Upper lobe of right lung (tissue), 1 donor: ENCODE measurements around the gene DNAJB5. TPM values are rescaled to one million over a fixed set of nuclear protein-coding genes. Genes with fewer than 3 reads are reported as not detected.

Experiments used
- ATAC-seq: fragments of 200-7000 bp; cut with Tn5 transposase; one replicate; pipeline ENCODE4 v1.9.1; 2020; ENCODE audit warnings: mild to moderate bottlenecking, moderate library complexity
- DNase-seq: peaks from one replicate; pipeline ENCODE4 v3.0.0-alpha.2; 2020
- H3K27ac ChIP-seq: fragments of 200-600 bp; one replicate; pipeline ENCODE4 v1.8.0; 2022
- H3K27me3 ChIP-seq: fragments of 200-600 bp; one replicate; pipeline ENCODE4 v1.8.0; 2022; ENCODE audit warnings: mild to moderate bottlenecking
- H3K36me3 ChIP-seq: fragments of 200-600 bp; one replicate; pipeline ENCODE4 v1.8.0; 2022
- H3K4me1 ChIP-seq: fragments of 200-600 bp; one replicate; pipeline ENCODE4 v1.8.0; 2022
- H3K4me3 ChIP-seq: fragments of 200-600 bp; one replicate; pipeline ENCODE4 v1.8.0; 2022; ENCODE audit warnings: mild to moderate bottlenecking
- H3K9me3 ChIP-seq: fragments of 200-600 bp; one replicate; pipeline ENCODE4 v1.8.0; 2022
- CTCF ChIP-seq: fragments of 200-600 bp; IDR thresholded peaks from one replicate; pipeline ENCODE4 v1.8.0; 2022; ENCODE audit warnings: antibody characterized with exemption
- intact Hi-C: fragments of 100-400 bp; cut with DNase I; formaldehyde crosslinking; loops from one replicate; pipeline ENCODE4 v1.11.0; 2022
- total RNA-seq: library from RNA; stranded (reverse); fragmentation: NEBNext Ultra II Directional; extraction: Animal tissue kit (Norgen Biotek cat#: 25700); gene quantifications from one replicate; pipeline ENCODE4 v1.2.1, GENCODE V29; 2021
- donor health status: DM: no; HTN: yes; CAD: no; lungs with severe emphysema.

The DNAJB5 gene
- total RNA-seq, 1 donor from 2014 or later: 8.3 TPM

DNA sequence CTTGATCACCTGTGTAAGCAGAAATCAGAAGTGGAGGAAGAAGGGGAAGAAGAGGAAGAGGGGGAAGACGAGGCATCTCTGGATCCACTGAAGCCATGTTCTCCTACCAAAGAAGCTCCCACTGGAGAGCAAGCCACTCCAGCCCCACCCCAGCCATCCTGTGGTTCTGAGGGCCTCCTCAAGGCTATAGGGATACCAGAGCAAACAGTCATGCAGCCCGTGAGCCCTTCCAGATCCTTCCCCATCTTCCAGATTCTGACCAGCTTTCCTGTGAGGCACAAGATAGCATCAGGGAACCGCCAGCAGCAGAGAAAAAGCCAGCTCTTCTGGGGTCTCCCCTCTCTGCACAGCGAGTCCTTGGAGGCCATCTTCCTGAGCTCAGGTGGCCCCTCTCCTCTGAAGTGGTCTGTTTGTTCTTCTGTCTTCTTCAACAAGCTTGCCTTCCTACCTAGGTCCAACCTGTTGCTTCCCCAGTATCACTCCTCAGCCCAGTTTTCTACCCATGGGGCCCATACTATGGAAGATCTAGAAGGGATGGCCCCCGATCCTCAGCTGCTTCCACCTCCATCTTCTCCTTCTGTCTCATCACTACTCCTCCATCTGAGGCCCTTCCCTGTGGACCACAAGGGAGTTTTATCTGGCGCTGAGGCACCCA is 53.5 kb downstream of the DNAJB5 start:
- TF ChIP-seq CTCF: no peak
- Histone ChIP-seq H3K4me1 (no peaks in the 10 kb centered on the region), H3K27ac (no peak overlapping the region), H3K4me3 (no peak overlapping the region), H3K9me3 (no peaks in the 10 kb centered on the region), H3K27me3 (no peaks in the 10 kb centered on the region), H3K36me3 (peaks cover 25% of the 10 kb centered on the region)
- intact Hi-C loops: no loop called here
- DNase-seq: no peak
- ATAC-seq: no peak

DNA sequence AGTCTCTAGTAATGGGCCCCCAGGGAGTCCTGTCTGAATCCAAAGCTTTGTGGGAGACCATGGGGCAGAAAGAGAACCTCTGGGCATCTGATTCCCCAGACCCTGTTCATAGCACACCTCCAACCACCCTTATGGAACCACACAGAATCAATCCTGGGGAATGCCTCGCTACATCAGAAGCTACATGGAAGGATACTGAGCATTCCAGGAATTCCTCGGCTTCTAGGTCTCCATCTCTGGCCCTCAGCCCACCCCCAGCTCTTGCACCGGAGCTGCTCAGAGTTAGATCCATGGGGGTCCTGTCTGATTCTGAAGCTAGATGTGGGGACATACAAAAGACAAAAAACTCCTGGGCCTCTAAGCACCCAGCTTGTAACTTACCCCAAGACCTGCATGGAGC is 54.5 kb downstream of the DNAJB5 start:
- Histone ChIP-seq H3K36me3 (peaks cover 31% of the 10 kb centered on the region), H3K27ac (no peak overlapping the region), H3K4me1 (no peaks in the 10 kb centered on the region), H3K9me3 (no peaks in the 10 kb centered on the region), H3K27me3 (no peaks in the 10 kb centered on the region), H3K4me3 (no peak overlapping the region)
- DNase-seq (no peak), ATAC-seq (no peak)
- no peak for TF ChIP-seq CTCF
- intact Hi-C loops: no loop called here

Other genes starting within 250 kb of the DNAJB5 start
- 0.23 TPM for gene PHF24, start 31.5 kb upstream of the DNAJB5 start, total RNA-seq
- 185 TPM for gene VCP, start 82.9 kb downstream of the DNAJB5 start, total RNA-seq
- 9.4 TPM for gene FANCG, start 90.2 kb downstream of the DNAJB5 start, total RNA-seq
- gene PIGO, start 106.8 kb downstream of the DNAJB5 start, total RNA-seq: 25.2 TPM
- gene STOML2, start 113.4 kb downstream of the DNAJB5 start, total RNA-seq: 59.4 TPM
- 20.3 TPM for gene ATOSB, start 126.1 kb downstream of the DNAJB5 start, total RNA-seq
- gene UNC13B, start 172.3 kb downstream of the DNAJB5 start, total RNA-seq: 92.1 TPM